Germinal center (tissue), 1 donor: ENCODE measurements around the gene MYO10.

Experiments
- DNase-seq: peaks from one replicate; pipeline ENCODE4 v3.0.0; 2012; ENCODE audit warnings: mixed read lengths, low spot score

The MYO10 gene

DNA sequence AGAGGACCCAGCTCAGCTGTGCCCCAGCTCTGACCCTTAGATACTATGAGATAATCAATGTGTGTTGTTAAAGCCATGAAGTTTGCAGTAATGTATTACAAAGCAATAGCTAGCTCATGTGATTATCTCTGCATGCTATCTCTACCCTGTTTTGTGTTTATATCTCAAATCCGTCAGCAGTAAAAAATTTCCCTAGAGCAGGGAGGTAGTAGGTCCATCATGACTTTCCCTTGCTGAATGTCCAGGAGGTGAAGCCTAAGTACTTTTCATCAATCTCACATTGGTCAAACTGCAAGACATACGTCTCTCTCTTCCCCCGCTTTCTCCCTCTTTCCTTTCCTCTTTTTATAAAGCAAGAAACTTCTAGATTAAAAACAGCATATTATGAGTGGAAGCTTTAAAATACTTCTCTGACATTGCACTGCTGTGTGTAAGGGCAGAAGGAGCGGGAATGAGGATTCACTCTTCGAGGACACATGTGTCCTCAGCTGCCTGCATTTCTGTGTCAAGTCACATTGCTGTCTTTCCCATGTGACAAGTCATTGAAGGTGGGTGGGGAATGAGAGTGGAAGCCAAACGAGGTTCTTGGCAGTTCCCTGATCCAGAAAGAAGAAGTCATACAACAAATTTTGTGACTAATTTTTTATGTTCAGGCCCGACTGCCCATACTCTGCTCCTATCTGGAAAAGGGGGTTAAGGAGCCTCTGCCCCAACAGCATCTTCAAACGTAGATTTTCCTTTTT, 226.2 kb downstream of the MYO10 start:
- DNase-seq: no peak

DNA sequence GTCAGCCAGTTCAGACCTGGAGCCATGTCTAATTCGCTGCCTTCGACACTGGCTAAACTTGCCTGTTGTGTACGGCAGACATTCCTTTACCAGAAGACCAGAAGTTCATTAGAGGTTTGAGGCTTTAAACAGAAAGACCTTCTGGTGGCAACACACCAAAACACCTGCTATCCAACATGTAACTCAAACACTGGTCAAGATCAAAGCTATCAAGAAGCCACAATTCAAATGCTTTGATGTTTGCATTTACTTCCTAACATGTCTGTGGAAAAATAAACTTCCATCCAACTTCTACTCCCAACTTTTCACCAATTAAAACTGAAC, 228.3 kb downstream of the MYO10 start:
- DNase-seq: no peak

DNA sequence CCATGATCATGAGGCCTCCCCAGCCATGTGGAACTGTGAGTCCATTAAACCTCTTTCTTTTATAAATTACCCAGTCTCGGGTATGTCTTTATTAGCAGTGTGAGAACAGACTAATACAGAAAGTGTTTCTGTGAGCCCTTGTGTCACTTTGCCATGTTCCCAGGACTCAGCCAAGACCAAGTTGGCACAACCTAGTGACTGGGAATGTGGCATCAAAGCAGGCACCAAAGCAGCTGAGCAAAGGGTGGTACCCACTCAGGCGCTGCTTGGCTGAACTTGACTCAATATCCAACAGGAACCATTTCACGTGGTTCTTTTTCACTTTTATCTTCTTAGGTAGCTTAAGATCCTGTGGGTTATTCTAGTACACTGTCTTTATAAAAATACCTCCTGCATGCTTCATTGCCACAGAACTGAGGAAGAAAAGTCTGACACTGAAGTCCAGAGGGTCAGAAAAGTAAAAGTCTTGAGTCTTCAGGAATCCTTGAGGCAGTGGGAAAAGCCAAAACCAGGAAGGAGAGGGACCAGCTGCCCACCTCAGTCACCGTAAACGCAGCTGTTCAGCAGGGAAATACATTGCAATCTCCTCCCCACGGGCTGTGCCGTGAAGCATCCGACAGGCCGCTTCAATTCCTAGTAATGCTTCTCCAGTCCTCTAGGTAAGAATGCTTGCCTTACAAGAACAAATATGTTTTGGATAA, 228.8 kb downstream of the MYO10 start:
- DNase-seq: no peak

DNA sequence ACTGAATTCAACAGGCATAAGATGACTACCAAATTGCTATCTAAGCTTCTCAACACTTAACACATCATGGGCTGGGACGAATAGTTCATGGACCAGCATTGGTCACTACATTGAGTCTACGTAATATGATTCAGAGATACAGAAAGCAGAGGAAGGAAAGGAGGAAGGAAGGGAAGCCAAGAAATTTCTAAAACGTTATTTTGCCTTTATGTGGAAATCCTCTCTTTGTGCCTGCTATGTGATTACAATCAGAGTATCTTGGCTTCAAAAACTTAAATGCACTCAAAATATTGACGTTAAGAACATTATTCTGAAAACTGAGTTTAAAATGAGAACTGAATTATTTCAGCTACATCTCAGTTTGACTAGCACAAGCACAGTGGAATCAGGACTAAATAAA, 231.1 kb downstream of the MYO10 start:
- DNase-seq: no peak

DNA sequence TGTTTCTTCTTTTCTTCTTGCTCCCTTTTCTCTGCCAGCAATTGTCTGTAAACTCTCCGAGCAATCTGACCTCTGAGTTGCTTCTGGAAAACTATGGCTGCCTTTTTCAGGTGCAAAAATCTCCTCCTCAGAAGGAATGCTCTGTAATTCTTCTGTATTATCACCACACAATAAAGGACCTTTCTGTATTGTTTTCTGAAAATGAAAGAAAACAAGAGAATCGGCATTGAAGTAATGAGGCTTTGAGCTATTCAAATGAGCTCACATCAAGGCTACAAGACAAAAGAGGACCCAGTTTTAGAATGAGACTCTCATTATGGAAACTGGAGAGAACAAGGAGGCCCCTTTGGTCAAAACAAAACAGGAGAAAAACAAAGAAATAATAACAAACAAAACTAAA, 233.1 kb downstream of the MYO10 start:
- no peak for DNase-seq

DNA sequence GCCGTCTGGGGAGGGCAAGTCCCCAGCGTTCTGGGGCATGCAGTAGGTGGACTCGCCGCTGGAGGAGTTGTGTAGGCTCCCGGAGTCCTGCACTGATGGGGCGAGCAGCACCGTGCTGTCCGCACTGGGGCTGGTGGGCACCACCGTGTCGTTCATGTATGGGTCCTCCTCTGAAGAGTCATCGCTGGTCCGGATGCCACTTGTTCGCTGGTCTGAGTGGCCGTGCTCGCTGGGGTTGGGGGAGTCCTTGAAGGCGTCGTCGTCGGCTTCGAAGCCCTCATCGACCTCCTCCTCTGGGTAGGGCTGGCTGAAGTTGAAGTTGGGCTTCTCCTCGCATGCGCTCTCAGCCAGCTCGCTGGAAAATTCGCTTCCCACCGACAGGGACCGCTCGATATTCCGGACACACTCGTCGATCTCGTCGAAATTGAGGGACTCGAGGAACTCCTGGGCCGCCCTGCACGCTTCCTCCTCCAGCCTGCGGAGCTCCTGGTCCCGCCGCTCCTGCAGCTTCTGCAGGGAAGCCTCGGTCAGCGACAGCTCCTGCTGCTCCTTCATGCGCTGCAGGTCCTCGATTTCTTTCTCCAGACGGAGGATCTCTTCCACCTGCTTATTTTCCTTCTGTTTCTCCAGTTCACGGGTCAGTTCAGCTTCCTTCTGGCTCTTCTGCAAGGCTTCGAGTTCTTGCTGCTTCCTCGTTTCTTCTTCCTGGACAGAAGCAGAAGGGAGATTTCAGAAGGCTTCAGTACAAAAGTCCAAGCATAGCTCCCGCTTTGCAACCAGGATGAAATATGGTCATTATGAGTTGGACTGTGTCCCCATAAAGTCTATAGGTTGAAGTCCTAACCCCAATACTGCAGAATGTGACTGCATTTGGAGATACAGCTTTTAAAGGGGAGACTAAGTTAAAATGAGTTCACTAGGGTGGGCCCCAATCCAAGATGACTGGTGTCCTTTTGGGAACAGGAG, 234.7 kb downstream of the MYO10 start:
- DNase-seq: no peak

DNA sequence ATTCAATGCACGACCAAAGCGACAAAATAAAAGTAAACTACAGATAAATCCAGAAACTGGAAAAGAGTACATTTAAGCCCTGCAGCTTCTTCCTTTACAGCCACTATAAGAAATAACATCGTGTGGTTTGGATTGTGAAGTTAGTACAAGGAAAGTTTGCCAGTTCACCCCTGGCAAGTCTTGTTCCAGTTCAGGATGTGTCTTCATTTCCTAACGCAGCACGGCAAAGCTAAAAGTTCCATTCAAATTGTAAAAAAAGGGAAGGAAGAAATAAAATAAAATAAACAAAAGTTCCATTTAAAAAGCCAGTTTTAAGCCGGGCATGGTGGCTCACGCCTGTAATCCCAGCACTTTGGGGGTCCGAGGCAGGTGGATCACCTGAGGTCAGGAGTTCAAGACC, 236.0 kb downstream of the MYO10 start:
- no peak for DNase-seq

DNA sequence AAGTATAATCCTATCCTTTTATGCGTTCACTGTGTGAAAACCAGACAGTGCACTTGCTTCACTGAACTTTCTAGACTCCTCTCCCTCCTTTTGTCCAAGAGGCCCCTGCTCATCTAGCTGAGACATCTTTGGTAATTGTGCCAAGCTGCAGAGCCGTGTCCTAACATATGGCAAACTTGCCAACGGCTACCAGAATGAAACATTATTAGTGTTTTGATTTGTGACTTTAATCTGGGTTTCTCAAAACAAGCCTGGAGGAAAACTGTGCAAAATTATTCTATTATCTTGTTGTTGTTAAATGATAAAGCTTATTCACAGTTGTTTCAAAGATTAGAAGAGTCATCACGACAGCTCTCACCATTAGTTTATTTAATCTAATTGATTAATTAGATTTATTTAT, 240.3 kb downstream of the MYO10 start:
- no peak for DNase-seq

DNA sequence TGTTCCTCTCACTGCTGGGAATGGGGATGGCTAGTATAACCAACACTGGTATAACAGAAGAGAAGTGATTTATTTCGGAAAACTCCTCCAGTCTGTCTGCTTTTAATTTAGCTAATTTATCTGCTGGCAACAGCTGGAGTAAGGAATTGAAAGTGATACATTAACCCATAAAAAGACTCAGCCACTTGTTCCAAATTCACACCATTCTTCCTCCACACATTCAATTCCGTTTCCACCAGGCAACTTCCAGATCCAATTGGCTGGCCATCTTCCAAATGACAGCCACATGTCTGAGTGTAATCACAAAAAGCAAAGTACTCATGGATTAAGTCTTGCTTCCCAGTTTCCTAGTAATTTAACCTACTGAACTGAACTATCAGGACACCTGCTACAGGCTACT, 242.2 kb downstream of the MYO10 start:
- DNase-seq: no peak

DNA sequence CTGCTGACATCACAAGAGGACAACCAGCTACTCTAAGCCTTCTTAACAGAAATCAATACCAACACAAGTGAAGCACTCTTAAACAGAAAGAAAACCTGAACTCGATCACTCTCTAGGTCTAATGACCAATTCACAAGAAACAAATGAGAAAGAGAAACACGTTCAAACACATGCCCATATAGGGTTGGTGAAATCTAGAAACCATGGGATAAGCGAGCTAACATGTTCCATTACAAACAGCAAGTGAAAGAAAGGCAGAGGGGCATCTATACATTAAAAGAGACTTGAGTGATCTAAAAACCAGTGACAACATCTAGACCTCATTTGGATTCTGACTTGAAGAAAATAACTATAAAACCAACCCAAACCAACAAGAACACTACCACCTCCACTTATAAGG, 244.4 kb downstream of the MYO10 start:
- no peak for DNase-seq

DNA sequence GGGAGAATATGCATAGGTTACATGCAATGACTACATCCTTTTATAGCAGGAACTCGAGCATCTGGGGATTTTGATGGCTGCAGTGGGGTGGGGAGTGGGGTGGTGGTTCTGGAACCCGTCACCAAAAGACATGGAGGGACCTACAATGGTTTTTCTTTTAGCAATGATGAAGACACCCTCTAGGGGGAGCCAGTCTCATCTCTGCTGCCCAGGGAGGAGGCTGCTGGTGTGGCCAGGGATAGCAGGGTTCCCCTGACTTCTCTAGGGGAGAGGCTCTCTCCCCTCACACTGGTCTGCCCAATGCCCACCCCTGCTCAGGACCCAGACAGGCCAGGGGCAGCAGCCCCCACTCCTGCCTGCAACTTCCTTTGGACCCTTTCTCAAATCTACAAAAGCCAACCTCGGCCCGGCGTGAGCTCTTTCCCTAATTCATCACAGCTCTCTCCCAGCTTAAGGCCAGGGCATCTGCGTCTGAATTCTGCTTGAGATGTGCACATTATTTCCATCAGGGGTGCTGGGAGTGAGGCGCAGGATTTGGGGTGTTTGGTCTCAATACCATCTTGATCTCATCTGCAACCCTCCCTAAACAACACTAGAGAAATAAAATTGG, 245.7 kb downstream of the MYO10 start:
- peak; percentile 47 for DNase-seq

DNA sequence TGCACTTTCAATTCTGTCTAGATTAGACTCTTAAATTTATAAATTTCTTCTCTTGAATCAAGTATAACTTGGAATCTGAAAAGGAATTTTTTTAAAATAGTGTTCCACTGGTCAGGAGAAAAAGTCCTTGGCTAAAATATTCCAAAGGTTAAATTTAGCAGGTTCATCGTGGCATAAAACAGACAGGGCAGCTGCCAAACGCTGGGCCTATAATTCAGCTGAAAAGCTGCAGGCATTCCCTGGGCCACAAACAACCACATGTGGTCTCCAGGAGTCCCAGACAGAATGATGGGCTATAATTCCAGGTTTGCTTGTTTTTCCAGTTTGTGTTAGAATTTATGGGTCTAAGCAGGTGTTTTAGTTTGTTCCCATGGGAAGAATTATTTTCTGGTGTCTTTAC, 248.2 kb downstream of the MYO10 start:
- no peak for DNase-seq

DNA sequence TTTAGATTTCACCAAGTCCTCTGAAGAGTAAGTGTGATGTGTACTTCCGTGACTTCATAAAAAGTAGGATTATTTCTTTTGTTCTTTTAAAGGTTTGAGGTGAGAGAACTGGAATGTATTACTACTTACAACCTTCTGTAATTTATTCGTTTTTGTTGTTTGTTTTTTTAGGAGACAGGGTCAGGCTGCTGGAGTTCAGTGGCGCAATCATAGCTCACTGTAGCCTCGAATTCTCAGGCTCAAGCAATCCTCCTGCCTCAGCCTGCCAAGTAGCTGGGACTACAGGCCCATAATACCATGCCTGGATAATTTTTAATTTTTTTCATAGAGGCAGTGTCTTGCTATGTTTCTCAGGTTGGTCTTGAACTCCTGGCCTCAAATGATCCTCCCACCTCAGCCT, 251.0 kb downstream of the MYO10 start:
- no peak for DNase-seq

DNA sequence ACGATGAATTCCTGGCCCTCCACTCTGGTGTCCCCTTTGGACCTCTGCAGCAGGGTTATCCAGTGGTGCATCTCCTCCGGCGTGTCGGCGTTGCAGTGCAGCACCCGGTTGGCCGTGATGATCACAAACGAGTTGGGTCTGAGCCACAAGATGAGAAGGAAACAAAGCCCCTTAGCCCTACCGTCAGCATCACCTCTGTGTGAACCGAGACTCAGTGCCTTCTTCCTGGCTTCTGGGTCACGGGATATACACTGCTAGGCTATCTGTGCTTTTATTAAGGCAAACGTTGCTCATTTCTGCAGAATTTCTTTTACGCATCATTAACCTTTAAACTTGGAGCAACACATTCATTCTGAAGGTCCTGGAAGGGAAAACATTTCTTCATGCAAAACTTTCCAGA, 254.2 kb downstream of the MYO10 start:
- DNase-seq: no peak

DNA sequence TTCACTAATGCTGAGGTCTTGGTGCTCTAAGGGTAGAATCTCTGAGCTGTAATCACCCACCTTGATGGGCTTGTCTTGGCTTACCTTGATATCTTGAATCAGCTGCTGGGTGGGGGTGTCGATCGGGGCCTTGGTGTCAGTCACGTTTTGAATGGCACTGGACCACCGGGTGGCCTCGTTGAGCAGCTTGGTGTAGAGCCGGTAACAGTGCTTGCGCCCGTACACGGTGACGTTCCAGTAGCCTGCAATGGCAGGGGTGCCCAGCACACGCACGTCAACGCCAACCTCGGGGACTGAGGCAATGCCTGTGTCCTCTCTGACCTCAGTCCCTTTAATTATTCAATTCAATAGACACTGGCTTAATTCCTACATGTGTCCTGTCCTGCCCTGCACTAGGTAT, 256.2 kb downstream of the MYO10 start:
- no peak for DNase-seq

DNA sequence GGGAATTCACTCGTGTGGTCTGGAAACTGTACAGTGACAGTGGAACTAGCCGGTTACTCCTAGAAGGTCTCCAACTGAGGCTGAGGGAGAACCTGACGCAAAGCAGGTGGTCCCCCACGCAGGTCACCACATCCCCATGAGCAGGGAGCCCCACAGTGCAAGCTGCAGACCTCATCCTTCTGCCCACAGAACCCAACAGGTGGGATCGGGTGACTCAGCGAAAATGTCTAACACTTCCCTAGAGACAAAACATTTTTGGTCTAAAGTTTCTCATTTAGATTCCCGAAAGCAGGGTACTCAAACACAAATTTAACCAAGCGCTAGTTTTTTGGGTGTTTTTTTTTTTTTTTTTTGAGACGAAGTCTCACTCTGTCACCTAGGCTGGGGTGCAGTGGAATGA, 256.9 kb downstream of the MYO10 start:
- no peak for DNase-seq

DNA sequence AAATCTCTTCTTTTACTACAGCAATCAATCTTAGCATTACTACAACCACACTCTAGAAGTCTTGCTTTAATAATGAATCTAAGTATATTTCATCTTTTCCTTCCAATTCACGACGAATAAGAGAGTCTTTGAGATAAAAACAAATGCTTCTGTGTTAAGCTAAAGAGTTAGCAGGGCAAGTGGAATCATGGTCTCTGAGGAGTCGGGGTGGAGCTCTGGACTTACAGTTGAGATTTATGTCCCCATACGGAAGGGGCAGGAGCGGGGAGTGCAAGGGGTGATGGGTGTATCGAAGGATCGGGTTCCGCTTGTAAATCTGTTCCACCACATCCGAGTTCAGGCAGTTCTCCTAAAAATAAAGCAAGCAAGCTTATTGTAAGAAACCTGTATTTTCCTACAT, 260.3 kb downstream of the MYO10 start:
- no peak for DNase-seq

DNA sequence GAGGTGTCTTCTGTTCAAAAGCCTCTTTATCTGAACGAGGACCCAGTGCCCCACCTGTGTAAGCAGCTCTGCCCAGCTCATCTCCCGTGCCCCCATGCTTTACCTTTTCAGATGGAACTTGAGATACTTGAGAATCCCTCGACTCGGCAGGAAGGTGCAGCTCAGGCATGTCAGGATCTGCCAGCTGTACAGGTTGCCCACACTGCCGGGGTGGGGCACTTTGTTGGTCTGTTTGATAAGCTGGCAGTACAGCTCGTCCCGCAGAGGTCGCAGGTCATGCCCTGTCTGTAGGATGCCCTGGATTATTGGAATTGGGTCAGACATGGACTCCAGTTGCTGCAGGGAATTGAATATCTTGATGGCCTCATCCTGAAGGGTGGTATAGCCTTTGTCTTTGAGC, 261.3 kb downstream of the MYO10 start:
- no peak for DNase-seq

DNA sequence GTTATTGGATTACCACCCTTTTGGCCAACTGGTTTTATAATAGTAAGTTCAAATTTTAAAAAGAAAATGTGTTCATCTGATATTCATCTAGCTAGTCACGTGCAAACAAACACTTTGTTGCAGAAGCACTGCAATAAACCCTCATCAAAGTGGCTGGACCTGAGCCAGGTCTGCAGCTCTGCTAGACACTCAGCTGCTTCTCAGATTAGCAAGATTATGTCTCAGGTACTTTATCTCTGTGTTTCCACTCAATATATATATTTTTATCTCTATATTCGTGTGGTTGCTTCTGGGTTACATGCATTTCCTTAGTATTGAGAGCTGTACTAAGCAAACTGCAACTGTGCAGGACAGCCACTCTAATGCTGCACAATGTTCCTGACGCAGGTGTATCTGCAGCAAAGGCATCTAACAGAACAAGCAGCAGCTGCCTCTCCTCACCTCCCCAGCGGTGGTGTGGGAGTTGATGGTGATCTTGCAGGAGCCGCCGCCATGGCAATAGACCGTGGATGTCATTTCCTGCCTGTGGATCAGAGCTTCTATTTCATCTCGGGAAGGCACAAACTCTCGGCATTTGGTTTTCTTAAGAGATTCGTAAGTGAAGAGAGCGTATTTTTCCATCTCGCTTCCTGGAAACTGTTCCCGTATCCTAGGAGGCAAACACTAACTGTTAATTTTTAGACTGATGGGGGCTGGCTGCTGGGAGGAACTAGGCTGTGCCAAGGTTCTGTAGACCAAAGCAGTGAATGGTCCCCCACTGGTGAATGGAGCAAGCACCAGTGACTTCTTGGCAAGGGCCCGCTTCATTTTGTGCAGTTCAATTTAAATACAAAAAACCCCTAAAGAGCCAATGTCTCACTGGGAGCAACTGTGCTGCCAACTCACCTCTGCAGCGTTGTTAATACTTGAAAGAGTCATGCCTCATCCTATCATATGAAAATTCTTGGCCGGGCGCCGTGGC, 262.6 kb downstream of the MYO10 start:
- DNase-seq: no peak

DNA sequence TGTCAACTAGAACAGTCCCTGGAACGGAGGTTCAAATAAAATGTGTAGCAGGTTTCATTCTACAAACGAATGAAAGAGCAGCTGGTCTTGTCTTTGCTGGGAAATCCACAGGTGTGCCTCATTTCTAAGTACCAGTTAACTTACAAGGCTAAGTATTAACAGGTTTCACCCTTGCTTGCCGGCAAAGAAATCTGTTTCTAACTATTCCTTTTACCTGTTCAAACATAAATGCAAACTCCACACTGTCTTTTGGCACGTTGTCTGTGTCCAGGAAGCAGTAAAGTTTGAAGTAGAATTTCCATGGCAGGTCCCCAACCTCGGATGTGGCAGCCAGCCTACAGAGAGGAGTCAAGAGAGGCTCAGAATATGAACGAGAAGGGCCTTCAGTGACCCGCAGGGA, 264.9 kb downstream of the MYO10 start:
- DNase-seq: no peak

DNA sequence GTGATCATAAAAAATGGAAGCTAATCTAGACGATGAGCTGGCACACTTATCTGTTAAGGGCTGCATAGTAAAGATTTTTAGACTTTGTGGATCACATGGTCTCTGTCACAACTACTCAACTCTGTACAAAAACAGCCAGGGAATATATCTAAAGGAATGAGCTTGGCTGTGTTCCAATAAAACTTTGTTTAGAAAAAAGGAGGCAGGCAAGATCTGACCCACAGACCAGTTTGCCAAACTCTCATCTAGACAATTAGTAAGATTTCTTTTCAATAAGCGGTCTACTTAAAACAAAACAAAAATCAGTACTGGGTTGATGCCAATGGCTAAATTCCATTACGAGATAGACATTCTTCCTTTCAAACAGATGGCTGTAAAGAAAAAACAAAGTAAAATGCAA, 266.3 kb downstream of the MYO10 start:
- no peak for DNase-seq
